ENCODE results near the gene NR4A1. TPM values are rescaled to one million over a fixed set of nuclear protein-coding genes. Genes with fewer than 3 reads are reported as not detected.

NR4A1 gene
- total RNA-seq, 1 experiment from 2014 or later = 37.9 TPM

GRCh38 chr12:52057638-52058576 is 6.7 kb downstream of the NR4A1 start:
- Mint-ChIP-seq H3K4me3 (ENCODE audit: unreplicated experiment) (no peak overlapping the region), H3K36me3 (ENCODE audit: insufficient read depth, unreplicated experiment) (peaks cover 11% of the 10 kb centered on the region), H3K9me3 (ENCODE audit: unreplicated experiment) (no peaks in the 10 kb centered on the region), H3K4me1 (ENCODE audit: low read depth, unreplicated experiment) (no peaks in the 10 kb centered on the region), H3K27ac (ENCODE audit: unreplicated experiment) (no peak overlapping the region), H3K27me3 (ENCODE audit: insufficient read depth, unreplicated experiment) (no peaks in the 10 kb centered on the region)
- Histone ChIP-seq H3K4me3 (ENCODE audit: low read depth, low read length) (no peak overlapping the region), H3K27me3 (replicated peaks; ENCODE audit: control insufficient read depth, insufficient read depth, low read length) (no peaks in the 10 kb centered on the region), H3K4me1 (no peaks in the 10 kb centered on the region), H3K9me3 (no peaks in the 10 kb centered on the region), H3K36me3 (ENCODE audit: control insufficient read depth, insufficient read depth, low read length) (0 out of 2 replicates have a peak, but pooled peaks cover 2% of the 10 kb centered on the region)
- CTCF ChIA-PET = interaction anchor here (0.9 to 1.1 kb wide), 2 partner anchors 10 to 33 kb away, joined by 3 to 5 read pairs; no protein-coding TSS in a partner anchor
- no peak for DNase-seq
- intact Hi-C loops (cut with micrococcal nuclease; ENCODE audit: unreplicated experiment) = no loop called here
- BruUV-seq (replicated peaks) = no TSS peak
- no peak for TF ChIP-seq CTCF (IDR thresholded peaks at IDR 0.05; ENCODE audit: insufficient read depth in 1 of 2, low read depth in 1 of 2, low read length in 1 of 2, severe bottlenecking in 1 of 2, unreplicated experiment in 1 of 2)
- POLR2A ChIA-PET = interaction anchor here (0.6 kb wide), 1 partner anchor 25 kb away, joined by 4 read pairs; no protein-coding TSS in a partner anchor

GRCh38 chr12:52058631-52059361 is 7.6 kb downstream of the NR4A1 start:
- H3K4me3 ChIP-seq (ENCODE audit: low read depth, low read length) = no peak overlapping the region
- intact Hi-C loops (cut with micrococcal nuclease; ENCODE audit: unreplicated experiment) = no loop called here
- CTCF ChIA-PET = interaction anchor here (0.6 to 3.5 kb wide), 3 partner anchors 10 to 41 kb away, joined by 3 to 18 read pairs (median 3); no protein-coding TSS in a partner anchor
- Mint-ChIP-seq H3K27me3 (ENCODE audit: insufficient read depth, unreplicated experiment) (no peaks in the 10 kb centered on the region), H3K36me3 (ENCODE audit: insufficient read depth, unreplicated experiment) (peaks cover 11% of the 10 kb centered on the region), H3K27ac (ENCODE audit: unreplicated experiment) (no peak overlapping the region), H3K4me3 (ENCODE audit: unreplicated experiment) (no peak overlapping the region), H3K4me1 (ENCODE audit: low read depth, unreplicated experiment) (no peaks in the 10 kb centered on the region), H3K9me3 (ENCODE audit: unreplicated experiment) (no peaks in the 10 kb centered on the region)
- H3K4me1 ChIP-seq = no peaks in the 10 kb centered on the region
- H3K27me3 ChIP-seq (replicated peaks; ENCODE audit: control insufficient read depth, insufficient read depth, low read length) = no peaks in the 10 kb centered on the region
- no peak for TF ChIP-seq CTCF (IDR thresholded peaks at IDR 0.05; ENCODE audit: insufficient read depth in 1 of 2, low read depth in 1 of 2, low read length in 1 of 2, severe bottlenecking in 1 of 2, unreplicated experiment in 1 of 2)
- BruUV-seq (replicated peaks) = no TSS peak
- POLR2A ChIA-PET = interaction anchor here (0.6 kb wide), 1 partner anchor 26 kb away, joined by 4 read pairs; no protein-coding TSS in a partner anchor
- 0 out of 2 replicates have a peak, but pooled peaks cover 2% of the 10 kb centered on the region for H3K36me3 ChIP-seq (ENCODE audit: control insufficient read depth, insufficient read depth, low read length)
- DNase-seq = no peak
- H3K9me3 ChIP-seq = no peaks in the 10 kb centered on the region
